ENCODE measurements around the gene DSTN.
"Not testable (repeated sequence)": the region's sequence is repeated elsewhere in the genome, so short reads cannot be mapped to it uniquely, and the experiment has no call there.

The DSTN gene

DNA sequence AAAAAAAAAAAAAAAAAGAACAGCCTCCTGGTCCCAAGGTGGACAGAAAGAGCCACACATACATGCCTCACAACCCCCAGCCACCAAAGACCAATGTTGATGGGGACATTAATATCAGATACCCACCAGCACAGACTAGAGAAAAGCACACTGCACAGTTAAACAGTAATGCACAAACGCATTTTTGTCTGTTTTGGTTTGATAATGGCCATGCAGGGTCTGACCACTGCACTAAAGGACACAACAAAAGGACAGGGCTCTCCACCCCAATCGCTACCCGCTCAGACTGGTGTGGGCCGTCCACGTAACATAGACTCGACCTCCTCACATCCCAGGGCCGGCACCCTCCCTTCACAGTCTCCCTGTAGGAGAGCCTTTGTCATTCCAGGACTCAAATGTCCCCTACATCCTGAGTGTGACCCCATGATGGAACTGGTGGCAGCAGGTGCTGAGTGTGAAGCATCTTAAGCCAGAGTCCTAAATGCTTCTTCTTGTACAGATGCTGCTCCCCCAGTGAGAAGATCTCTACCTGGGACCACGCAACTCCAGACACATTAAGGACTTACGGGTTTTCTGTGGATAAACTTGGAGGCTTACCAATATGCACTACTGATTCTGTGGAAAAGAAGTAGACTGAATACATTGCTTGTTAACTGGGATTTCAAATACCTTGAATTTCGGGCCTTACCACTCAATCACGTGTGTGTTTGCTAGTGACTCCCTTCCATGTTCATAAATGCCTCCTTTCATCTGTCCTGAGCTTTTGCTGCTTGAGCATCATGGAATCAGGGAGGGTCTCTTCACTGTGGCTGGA lies 84.2 kb downstream of the DSTN start:
- no peak for DNase-seq

DNA sequence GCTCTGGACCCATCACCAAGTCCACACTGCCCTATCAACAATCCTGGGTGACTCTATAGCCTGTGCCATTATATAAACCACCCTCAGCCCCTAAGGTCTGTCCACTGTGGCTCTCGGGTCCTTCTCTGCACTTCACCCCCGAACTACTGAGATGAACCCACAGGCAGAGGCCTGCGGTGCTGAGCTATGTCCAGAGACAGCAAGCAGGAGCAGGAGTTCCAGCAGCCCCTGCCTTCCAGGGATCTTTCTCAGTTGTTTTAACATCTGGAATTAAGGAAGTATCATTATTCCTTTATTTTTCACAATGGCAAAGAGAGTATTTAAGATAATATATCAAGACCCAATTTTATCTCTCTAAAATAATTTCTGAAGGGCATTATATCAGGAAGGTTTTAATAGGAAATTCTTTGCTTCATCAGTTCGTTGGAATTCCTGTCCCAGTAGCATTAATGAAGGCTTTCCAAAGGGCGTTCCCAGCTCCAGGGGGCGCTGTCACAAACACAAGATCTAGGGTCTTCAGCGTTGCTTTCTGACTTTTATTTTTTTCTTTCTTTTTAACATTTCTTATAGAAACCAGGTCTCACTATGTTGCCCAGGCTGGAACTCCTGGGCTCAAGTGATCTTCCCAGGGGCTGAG lies 84.9 kb downstream of the DSTN start:
- no peak for DNase-seq

DNA sequence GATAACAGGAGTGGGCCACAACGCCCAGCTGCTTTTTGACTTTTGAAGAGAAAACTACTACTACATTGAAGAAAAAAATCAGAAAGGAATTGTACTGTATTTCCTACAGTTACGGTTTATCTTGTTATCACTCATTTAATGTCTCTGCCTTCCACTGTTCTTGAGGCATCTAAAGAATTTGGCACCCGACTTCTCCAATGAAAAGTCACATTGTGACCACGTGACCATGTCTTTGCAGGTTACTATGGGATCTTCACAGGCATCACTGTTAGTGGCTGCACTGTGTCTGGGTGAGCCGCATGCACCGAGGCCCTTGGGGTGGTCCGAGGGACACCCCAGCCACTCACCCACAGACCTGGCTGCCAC lies 85.4 kb downstream of the DSTN start:
- no peak for DNase-seq

DNA sequence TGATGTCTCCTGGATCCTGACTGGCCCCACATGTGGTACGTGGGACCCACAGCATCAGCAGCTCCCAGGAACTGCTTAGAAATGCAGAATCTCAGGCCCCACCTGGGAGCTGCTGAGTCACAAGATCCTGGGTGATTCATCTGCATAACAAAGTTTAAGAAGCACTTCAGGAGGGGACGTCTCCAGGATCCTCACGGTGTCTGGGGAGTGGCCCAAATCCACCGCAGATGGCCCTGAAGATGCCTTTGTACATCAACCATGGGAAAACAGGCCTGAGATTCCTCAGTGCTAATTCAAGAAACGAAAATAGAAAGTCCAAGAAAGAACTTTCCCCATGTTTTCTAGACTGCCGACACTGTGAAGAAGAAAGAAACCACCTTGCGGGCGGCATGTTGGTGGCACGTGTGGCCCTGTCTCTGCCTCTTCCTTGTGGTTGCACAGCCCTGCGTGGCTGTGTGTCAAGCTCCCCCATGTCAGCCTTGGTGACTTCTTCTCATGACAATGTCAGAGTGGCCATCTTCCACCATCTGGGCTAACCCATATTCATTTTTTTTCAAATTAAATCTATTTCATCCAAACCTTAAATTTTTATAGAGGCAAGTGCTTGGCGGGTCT lies 86.1 kb downstream of the DSTN start:
- DNase-seq, result no peak

DNA sequence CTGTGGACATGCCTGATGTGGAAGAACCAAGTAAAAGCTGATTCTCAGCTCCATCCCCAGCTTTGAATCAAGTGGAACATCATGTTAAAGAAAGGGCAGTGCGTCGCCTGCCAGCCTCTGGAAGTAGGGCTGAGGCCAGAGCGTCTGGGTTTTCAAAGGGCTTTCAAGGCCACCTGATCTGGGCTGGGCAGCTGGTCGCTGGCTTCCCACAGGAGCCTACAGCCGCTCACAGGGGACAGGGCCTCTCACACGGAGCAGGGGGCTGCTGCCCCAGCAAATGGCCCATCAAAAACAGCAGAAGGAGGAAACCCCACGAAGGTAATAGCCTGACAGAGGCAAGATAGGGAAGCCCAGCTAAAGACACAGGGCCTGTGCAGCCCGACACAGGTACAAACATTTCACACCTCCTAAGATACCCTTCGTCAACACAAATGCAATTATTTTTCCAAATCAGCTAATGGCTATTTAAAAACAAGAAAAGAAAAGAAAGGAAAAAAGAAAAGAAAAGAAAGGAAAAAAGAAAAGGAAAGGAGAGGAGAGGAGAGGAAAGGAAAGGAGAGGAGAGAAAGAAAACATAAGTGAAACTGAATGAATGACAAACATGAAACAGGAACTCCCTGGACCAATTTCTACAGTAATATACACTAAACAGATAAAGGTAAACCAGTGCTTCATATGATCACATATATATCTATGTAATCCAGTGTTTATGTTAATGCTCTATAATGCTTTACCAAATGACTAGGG lies 87.4 kb downstream of the DSTN start:
- DNase-seq, result no peak

DNA sequence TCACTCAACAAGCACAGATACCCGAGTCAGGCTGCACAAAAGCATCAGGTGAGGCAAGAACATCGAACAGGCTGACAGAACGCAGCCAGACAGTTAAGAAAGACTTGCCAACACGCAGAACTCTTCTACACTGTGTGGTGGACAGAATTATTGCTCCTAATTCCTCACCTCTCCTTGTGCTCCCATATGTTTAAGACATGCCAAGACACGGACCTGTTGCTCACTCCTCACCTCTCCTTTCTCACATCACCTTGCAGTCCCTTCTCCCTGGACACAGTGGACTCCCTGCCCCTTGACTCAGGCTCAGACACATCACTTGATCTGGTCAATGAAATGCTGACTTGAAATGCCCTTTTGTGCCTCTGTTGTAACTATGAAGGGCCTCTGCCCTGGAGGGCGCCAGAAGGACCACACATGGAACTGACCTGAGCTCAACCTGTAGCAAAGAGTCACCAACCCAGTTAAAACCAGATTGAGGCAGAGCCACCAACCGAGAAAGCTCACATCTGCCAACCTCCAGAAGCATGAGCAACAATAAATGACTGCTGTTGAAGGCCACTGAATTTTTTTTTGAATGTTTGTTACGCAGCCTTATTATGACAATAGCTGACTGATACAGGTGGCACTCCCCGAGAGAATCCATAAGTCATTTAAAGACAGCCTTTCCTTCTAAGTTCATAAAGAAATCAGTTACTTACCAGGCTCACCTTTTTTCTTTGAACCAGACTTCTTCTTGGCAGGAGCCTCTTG lies 88.2 kb downstream of the DSTN start:
- DNase-seq, result no peak

DNA sequence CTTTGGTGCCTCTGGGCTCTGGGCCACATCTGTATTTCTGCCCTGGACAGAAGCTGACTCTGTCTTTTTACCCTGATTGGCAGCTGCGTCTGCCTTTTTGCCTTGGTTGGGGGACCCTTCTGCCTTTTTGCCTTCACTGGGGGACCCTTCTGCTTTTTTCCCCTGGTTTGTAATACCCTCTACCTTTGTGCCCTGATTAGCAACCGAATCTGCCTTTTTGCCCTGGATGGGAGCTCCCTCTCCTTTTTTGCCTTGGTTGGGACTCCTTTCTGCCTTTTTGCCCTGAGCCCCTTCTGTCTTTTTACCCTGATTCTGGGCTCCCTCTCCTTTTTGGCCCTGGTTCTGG lies 88.7 kb downstream of the DSTN start:
- no peak for DNase-seq

DNA sequence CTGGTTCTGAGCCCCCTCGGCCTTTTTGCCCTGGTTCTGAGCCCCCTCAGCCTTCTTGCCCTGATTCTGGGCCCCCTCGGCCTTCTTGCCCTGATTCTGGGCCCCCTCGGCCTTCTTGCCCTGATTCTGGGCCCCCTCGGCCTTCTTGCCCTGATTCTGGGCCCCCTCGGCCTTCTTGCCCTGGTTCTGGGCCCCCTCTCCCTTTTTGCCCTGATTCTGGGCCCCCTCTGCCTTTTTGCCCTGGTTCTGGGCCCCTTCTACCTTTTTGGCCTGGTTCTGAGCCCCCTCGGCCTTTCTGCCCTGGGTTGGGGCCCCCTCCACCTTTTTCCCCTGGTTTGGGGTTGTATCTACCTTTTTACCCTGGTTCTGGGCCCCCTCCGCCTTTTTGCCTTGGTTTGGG lies 89.5 kb downstream of the DSTN start:
- not testable (repeated sequence) for DNase-seq
